ENCODE data around the gene CALD1.

CALD1 gene

DNA sequence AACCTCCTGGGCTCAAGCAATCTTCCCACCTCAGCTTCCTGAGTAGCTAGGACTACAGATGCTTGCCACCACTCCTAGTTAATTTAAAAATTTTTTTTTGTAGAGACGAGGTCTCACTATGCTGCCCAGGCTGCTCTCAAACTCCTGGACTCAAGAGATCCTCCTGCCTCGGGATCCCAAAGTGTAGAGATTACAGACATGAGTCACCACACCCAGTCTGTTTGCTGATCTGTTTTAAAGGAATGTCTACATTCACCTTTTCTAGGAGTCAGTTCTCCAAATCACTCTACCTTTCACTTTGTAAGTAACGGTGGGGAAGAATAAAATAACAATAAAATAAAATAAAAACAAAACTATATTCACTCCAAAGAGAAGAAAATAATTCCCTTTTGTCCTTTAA lies 120.3 kb downstream of the CALD1 start:
- DNase-seq = peak; percentile 59

DNA sequence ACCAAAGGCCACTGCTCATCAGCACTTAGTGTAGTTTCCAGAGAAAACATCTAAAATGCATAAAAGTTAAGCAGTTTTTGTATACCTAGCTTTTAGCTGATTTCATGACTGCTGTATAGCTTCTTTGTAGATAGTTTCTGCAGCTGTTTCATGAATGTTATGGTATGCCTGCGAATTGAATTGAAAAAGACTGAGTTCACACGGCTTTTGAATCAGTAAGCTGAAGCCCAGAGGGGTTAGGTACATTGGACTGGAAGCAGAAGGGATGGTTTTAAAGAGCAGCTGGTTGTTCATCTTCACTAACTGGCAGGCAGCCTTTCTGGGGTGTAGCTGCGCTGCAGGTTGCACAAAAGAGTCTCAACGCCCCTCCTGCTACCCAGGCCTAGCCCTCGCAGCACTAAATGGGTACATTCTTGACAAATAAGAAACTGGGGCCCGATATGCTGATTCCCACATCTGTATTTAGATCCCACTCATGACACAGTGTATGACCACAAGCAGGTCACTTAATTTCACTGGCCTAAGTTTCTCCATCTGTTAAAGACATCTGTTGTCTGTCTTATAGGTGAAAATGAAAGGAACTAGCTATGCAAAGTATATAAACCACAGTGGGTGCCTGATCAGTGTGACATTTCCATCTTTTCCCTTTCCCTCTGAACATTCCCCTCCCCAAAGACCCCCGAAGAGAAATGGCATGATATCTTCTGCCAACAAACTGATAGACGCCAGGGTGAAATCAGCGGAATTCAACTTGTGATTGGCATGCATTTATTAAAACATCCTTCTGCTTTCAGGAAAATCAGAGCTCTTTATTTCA lies 120.9 kb downstream of the CALD1 start:
- no peak for DNase-seq

DNA sequence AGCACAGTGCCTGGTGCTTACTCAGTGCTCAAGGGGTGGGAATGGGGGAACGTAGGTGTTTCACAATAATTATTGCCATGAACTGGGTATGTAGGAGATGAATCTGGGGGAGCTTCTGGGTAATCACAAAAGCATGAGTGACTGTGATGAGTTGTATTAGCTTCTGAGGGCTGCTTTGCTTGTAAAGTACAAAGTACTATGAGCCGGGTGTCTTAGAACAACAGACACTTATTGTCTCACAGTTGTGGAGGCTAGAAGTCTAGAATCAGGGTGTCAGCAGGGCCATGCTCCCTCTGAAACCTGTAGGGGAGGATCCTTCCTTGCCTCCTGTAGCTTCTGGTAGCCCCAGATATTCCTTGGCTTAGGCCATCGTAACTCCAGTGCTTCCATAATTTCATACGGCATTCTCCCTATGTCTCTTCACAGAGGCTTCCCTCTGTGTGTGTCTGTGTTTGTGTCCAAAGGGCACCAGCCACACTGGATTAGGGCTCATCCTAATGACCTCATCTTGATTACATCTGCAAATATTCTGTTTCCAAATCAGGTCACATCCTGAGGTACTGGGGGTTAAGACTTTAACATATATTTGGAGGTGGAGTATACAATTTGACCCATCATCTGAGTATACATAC lies 122.1 kb downstream of the CALD1 start:
- no peak for DNase-seq

DNA sequence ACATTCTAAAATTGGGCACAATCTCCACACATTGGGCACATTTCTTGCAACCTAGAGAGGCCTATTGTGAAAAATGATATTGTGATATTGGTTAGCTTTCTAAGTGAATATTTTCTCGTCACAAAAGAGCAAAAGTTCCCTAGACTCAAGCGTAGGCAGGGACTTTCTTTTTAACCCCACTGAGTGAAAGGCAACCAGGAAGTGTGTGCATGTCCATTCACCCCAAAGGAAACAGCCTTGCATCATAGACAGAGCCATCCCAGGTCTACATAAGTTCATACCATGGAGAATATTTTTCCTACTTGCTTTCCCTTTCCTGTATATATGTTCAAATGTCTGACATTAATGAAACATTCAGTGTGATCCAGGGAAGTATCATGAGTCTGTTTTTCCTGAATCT lies 122.6 kb downstream of the CALD1 start:
- no peak for DNase-seq

DNA sequence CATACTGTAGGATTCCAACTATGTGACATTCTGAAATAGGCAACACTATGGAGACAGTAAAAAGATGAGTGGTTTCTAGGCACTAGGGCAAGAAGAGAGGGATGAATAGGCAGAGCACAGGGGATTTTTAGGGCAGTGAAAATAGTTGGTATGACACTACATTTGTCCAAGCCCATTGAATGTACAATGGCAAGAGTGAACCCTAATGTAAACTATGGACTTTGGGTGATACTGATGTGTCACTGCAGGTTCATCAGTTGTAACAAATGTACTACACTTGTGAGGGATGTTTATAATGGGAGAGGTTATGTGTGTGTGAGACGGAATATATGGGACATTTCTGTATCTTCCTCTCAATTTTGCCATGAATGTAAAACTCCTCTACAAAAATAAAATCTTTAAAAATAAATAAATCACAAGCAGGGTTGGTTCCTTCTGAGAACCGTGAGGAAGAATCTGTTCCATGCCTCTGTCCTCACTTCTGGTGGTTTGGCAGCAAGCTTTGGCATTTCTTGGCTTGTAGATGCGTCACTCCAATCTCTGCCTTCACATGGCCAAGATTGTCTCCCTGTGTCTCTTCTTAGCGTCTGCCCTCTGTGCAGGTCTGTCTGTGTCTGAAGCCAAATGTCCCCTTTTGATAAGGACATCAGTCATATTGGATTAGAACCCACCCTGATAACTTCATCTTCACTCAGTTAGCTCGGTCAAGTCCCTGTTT lies 123.8 kb downstream of the CALD1 start:
- no peak for DNase-seq

DNA sequence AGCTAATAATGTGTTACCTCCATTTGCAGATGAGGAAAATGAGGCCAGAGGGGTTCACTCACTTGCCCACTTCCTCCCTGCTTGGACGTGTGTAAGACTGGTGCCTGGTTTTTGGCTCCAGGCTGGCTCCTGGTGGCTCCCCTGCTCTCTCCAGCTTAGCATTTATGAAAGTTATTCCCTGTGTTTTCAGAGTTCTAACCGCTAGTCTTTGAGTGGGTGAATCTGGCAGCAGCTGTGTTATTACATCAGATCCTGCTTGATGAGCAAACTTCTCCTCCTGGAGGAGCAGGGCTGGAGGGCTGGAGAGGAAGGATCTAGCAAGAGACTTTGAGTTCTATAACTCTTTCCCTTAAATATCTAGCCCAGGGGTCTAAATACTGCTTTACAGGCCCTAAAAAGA lies 125.9 kb downstream of the CALD1 start:
- DNase-seq = peak; percentile 74

DNA sequence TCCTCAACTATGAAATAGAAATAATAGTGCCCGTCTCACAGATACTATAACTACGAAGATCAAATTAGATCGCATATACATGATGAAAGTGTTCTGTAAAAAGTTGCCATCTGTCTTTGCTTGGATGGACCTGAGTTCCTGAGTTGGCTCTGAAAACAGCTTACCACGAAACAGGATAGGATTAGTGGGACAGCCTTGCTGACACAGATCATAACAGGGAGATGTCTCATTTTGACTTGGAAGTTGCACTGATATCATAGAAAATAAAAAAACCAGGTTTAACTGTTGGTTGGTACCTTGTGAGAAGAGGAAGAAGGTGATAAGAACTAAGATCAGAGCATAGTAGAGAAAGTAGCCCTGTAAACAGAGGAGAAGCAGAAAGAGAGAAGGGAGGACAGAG lies 127.6 kb downstream of the CALD1 start:
- DNase-seq = no peak

DNA sequence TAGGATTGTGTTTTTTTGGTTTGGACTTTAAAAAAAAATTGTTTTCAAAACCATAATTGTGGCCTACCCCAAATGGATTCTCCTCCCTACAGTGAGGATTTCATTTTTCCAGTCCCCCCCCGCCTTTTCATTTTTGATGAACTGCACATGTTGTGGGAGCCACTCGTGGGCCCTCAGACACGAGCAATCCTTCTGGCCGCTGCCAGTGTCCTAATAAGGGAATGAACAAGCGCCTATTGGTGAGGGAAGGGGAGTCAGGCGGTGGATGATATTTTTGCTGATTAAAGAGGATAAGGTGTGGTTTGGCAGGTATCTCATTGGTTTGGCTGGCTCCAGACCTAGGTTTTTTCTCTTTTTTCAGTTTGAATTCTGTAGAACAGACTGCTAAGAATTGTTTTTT lies 128.2 kb downstream of the CALD1 start:
- DNase-seq = peak; percentile 33

DNA sequence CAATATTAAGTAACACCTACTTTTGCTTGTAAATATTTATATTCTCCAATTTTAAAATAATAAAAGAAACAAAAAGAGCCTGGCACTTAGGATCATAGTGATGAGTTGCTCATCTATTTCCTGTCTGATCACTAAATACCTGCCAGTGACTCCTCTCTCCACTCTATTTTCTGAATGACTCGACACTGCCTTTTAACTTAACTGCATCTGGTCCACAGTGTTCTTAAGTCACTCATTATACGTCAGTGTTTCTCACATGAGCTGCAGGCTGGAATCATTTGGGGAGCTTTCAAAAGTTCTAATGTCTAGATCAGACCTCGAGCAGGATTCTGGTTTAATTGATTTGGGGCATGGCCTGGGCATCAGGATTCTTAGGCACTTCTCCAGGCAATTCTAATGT lies 128.9 kb downstream of the CALD1 start:
- peak; percentile 58 for DNase-seq

DNA sequence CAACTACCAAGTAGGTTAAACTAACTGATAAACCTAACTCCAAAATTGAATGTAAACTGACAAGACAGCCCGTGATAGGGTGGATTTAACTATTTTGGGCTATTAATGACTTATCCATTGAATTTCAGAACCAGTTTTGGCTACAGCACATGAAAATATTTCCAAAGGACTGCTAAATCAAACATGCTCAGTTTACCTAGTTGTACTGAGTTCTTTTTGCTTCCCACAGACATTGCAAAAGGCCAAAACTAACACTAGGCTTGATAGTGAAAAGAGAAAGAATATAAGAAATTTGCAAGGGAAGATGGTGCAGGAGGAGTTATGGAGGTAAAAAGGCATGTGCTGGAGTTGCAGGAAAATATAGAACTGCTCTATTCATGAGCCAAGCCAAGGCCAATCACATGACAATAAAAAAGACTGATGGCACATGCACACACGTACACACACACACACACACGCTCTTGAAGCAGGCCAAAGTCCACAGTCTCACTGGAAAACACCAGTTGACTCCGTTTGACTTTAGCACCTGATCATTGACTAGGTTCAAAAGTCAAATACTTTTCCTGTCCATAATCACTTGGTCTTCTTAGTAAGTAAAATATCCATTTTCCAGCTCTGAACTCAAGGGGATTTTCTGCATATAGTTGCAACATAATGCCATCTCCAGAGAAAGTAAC lies 130.9 kb downstream of the CALD1 start:
- no peak for DNase-seq

DNA sequence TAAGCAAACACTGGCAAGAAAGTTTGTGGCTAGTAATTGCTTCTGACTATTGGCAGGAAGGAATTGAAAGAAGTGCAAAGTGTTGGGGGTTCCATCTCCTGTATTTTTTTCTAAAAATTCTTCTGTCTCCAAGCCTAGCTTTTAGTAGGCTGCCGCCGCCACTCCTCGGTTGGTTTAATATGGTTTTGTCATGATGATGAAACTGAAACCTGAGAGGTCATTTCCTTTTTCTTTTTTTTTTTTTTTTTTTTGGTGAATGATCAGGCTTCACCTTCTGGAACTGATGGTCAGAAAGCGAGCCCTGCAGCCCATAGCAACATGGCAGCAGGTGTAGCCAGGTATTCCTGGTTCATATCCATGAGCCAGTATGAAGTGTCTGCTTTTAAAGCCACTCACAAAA lies 131.5 kb downstream of the CALD1 start:
- no peak for DNase-seq

DNA sequence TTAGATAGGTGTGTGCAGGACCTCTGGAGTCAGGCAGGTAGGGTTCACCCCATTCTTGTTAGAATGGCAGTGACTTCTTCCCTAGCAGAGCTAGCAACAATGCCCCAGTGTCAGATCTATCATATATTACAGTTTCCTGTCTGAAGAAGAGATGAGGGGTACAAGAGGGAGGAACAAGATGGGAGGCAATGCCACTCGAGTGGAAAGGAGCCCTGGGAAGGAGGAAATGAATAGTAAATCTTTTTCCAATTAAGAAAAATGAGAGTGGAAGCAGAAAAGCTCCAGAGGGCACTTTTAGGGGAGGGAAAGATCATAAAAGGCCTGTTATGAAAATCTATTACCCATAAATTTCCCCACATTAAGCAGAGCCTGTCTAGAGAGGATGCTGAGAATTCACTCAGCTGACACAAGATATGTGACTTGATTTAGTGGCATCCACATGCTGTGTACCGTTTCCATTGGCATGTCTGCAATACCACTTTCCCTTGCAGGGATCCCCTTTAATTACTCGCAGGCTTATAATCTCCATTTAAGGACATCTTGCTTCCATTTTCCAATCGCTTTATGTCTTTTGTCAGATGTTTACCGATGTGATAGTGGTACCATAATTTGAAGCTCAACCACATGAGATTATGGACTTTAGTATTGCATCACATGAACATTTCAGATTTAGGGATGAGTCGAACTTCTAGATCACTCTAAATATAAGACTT lies 136.9 kb downstream of the CALD1 start:
- no peak for DNase-seq

DNA sequence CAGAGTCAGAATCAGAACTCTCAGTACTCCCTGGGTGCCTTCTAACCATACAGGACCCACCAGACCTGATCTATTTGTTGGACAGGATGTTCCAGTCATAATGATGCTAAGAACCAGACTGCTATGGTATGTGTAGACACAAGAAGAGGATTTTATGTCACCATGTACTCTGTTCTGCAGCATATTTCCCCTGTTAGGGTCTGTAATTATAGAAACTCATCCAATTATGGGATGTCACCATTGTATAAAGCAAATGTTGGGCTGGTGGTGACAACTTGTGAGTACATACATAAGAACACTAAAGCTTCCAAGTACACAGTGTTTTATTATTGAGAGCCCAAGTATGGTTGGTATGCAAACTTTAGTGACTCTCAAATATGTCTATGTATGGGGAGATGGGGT lies 139.8 kb downstream of the CALD1 start:
- DNase-seq = peak; percentile 75

DNA sequence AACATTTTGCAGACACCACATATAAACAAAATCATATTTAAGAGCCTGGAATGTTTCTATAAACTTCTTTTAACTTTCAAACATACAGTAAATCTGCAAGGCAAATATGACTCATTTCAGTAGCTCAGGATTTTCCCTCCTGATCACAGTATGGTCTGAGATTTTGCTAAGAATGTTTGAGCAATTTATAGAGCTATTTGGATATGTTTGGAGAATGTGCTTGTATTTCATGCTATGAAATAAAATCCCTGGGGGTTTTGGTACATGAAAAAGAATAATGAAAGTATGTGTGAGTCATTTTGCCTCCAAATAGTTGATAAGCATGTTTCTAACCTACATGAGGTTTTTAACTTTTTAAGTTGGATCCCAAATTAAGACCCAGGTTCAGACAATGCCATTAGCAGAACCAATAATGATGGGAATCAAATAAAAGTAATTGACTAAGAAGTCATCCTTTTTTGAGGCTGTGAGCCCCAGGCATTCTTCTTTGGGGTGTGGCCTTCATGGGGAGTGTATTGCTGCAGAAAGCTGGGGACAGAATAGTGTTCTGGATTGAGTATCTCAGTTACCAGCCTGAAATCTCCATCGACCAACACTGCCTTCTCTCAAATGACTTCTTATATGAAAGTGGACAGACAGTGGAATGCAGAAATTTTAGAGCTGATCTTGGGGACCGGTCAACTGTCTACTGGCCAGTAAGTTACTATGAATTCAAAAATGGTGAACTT lies 140.8 kb downstream of the CALD1 start:
- peak; percentile 97 for DNase-seq

DNA sequence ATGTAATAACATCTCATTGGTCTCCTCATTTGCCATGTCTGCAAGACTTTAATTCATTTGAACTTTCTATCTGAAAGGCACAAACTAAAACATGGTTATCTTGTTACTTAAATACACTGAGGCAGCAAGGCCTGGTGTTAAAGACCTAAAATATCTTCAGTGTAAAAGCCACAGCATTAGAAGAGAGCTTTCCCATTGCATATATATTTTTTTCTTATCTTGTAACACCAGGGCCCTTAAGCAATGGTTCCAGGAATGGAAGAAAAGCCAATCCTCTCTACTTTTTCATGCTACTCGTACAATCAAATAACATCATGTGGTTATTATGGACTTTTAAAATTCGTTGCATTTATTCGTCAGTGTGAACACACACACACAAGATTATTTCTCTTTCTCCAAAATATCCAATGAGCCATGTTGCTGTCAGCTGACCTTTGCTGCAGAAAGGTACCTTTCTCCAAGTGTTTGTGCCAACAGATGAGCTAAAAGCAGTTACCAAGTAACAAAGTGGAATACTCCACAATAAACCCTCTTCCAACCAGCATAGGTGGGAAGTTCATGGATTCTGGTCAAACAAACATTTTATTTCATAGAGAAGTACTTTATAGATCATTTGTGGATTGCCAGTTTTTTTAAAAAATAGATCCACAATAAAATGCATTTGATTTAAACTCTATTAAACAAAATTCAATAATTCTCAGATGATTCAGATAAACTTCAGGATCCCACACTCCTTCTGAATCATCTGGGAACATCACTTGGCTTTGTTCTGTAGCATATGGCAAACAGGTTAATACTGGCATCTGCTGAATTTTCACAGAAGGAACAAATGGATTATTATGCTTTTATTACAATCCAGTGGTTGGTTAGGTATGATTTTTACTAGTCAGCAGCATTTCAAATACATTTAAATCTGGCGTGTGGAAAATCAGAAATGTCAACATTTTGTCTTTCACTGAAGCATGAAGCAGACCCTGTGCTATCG lies 143.6 kb downstream of the CALD1 start:
- no peak for DNase-seq

DNA sequence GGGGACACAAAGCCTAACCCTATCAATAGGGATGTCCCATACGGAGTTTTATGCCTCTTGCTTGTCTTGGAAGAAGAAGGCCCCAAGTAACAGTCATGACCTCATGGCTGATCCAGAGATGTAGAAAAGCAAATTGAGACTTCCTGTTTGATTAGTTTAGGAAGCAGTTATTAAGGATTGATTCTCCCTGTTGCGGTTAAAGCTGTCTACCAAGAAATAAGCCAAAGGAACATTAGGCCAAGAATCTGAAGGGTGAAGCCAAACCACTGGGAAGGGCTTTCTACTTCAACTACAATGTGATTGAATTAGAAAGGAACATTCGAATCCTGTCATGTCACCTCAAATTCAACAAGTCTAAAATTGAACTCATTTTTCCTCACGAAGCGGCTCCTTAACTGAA lies 146.3 kb downstream of the CALD1 start:
- no peak for DNase-seq

DNA sequence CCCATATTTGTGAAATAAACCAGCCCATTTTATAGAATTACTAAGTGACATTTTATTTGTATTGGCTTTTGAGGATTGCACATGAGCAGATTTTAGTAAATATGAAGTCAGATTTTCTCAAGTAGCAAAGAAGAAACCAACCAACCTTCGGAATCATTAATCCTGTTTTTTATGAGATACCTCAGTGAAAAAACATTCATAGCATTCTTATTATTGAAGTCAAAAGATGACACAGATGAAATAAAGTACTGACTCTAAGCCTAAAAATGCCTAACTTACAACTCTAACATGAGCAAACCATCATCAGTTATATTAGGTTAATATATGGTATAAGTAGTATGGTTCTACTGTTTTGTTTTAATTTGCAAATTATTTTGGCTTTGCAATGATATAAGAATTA lies 147.0 kb downstream of the CALD1 start:
- peak; percentile 64 for DNase-seq

DNA sequence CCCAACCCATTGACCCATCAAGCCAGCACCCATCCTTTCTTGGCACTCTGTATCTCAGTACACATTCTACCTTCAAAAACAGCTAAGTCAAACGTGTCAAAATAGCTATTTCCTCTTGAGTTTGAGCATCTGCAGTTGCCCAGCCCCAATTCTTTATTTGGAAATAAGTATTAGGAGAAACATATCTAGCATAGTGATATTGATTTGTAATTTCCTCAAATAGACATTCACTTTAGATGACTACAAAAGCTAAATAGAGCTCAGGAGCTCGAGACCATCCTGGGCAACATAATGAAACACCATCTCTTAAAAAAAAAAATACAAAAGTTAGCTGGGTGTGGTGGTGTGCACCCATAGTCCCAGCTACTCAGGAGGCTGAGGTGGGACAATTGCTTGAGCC lies 147.6 kb downstream of the CALD1 start:
- DNase-seq = no peak

DNA sequence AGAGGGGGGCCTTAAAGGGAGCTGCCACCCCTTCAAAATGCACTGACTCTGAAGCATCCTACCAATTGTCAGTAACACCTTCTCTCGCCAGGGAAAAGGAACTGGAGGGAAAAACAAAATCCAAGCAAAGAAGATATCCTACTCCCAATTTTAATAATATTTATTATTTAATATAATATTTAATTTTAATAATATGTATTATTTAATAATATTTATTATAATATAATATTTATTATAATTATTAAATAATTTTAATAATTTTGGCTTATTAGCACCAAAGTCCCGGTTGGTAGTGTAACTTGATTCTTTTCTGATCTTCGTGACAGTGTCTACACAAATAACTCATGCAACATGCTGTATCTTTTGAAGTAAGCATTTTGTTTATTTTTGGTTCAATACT lies 148.3 kb downstream of the CALD1 start:
- no peak for DNase-seq

DNA sequence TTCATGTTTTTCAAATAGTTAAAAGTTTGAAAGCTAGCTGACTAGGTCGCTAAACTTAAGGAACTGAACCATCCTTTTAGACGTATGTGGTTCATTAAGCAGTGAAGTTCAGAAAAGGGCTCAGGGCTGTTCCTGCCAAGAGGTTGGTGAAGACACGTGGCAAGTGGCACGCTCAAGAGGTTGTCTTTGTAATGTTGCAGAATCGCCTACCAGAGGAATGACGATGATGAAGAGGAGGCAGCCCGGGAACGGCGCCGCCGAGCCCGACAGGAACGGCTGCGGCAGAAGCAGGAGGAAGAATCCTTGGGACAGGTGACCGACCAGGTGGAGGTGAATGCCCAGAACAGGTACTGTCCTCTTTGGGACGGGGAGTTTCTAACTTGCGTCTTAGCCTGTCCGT lies 149.1 kb downstream of the CALD1 start:
- DNase-seq = no peak

DNA sequence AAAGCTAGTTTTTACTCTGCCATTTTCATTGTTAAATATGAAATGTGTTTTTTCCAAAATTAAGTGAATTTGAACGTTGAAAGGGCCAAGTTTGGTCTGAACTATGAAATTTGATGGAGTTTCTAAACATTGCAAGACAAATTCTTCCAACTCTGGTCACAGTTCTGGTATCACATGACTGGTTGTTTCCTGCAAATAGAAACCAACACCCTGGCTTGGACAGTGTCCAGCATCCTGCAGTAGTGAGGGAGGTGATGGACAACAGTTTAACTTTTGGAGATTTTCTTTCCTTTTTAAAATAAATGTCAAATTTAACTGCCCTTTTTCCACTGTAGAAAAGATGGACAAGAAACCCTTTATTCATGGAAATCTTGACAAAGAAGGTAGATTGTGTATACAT lies 152.1 kb downstream of the CALD1 start:
- peak; percentile 54 for DNase-seq

Measured in fibroblast of skin of back (primary cell).